Measurements from ENCODE around the gene MDFIC.

DNA sequence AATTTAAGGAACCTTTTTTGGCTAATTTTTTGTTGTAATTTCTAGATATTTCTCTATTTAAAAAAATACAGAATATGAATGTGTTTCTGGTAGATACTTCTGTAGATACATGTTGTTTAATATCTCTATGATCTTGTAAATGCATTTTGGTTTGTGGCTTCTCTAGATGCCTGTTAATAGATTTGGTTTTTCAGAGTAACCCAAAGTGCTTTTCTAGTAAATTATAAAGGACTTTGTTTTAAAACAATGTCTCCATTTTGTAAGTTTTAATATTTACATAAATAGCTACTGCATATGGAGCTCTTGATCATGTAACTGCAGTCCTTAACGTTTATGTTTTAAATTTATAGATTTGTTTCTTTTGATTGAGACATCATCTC is 88.5 kb downstream of the MDFIC start:
- no peak for TF ChIP-seq EP300 (IDR thresholded peaks at IDR 0.05)
- TF ChIP-seq, protein P1, sequence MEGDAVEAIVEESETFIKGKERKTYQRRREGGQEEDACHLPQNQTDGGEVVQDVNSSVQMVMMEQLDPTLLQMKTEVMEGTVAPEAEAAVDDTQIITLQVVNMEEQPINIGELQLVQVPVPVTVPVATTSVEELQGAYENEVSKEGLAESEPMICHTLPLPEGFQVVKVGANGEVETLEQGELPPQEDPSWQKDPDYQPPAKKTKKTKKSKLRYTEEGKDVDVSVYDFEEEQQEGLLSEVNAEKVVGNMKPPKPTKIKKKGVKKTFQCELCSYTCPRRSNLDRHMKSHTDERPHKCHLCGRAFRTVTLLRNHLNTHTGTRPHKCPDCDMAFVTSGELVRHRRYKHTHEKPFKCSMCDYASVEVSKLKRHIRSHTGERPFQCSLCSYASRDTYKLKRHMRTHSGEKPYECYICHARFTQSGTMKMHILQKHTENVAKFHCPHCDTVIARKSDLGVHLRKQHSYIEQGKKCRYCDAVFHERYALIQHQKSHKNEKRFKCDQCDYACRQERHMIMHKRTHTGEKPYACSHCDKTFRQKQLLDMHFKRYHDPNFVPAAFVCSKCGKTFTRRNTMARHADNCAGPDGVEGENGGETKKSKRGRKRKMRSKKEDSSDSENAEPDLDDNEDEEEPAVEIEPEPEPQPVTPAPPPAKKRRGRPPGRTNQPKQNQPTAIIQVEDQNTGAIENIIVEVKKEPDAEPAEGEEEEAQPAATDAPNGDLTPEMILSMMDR (IDR thresholded peaks at IDR 0.05), result no peak
- no peak for TF ChIP-seq POLR2A (IDR thresholded peaks at IDR 0.05)
- no peak for TF ChIP-seq POLR2AphosphoS5 (IDR thresholded peaks at IDR 0.05)

Measured in upper lobe of left lung (tissue), 4 donors.